KMS-11 (cell line): ENCODE data around the gene AGAP1.

Source experiments
- H2AFZ ChIP-seq: fragments of 200-600 bp; sonication (generic); 2 replicates; pipeline ENCODE4 v1.6.1; 2016; ENCODE audit warnings: antibody characterized with exemption, mixed run types, low read depth
- H3K27ac ChIP-seq: fragments of 200-600 bp; sonication (generic); 2 replicates; pipeline ENCODE4 v1.6.1; 2016; ENCODE audit warnings: mild to moderate bottlenecking, mixed run types
- H3K27me3 ChIP-seq: fragments of 200-600 bp; sonication (generic); 2 replicates; pipeline ENCODE4 v1.6.1; 2017; ENCODE audit warnings: mild to moderate bottlenecking, low read depth, mixed run types, moderate library complexity; ENCODE audit not compliant: insufficient read depth
- H3K36me3 ChIP-seq: fragments of 200-600 bp; sonication (generic); 2 replicates; pipeline ENCODE4 v1.6.1; 2017; ENCODE audit warnings: mild to moderate bottlenecking, mixed run types; ENCODE audit not compliant: insufficient read depth
- H3K4me1 ChIP-seq: fragments of 200-600 bp; sonication (generic); 2 replicates; pipeline ENCODE4 v1.6.1; 2016; ENCODE audit warnings: mild to moderate bottlenecking, low read depth, mixed run types; ENCODE audit not compliant: poor library complexity, severe bottlenecking
- H3K4me2 ChIP-seq: fragments of 200-600 bp; sonication (generic); 2 replicates; pipeline ENCODE4 v1.7.0; 2016; ENCODE audit warnings: mild to moderate bottlenecking, mixed run types
- H3K4me3 ChIP-seq: fragments of 200-600 bp; sonication (generic); IDR thresholded peaks from 2 replicates; pipeline ENCODE4 v1.6.1; 2017; ENCODE audit warnings: low read depth, low read length, mixed read lengths; ENCODE audit not compliant: insufficient read depth
- H3K79me2 ChIP-seq: fragments of 200-600 bp; sonication (generic); 2 replicates; pipeline ENCODE4 v1.6.1; 2016; ENCODE audit warnings: low read depth, mixed run types; ENCODE audit not compliant: insufficient read depth
- H3K9ac ChIP-seq: fragments of 200-600 bp; sonication (generic); 2 replicates; pipeline ENCODE4 v1.6.1; 2016; ENCODE audit warnings: mild to moderate bottlenecking, mixed run types
- H4K20me1 ChIP-seq: fragments of 200-600 bp; sonication (generic); 2 replicates; pipeline ENCODE4 v1.6.1; 2016; ENCODE audit warnings: mild to moderate bottlenecking, mixed run types; ENCODE audit not compliant: insufficient read depth
- TF ChIP-seq, protein P1 (sequence below): fragments of 200-600 bp; sonication (generic); conservative IDR thresholded peaks from 2 replicates; pipeline ENCODE4 v1.6.1; 2017; ENCODE audit warnings: low read depth, mild to moderate bottlenecking, antibody characterized with exemption, low read length, moderate library complexity, mixed read lengths

Gene AGAP1

GRCh38 chr2:235937526-235937925 lies 443.7 kb downstream of the AGAP1 start:
- no peaks in the 10 kb centered on the region for H3K79me2 ChIP-seq
- TF ChIP-seq, protein P1, sequence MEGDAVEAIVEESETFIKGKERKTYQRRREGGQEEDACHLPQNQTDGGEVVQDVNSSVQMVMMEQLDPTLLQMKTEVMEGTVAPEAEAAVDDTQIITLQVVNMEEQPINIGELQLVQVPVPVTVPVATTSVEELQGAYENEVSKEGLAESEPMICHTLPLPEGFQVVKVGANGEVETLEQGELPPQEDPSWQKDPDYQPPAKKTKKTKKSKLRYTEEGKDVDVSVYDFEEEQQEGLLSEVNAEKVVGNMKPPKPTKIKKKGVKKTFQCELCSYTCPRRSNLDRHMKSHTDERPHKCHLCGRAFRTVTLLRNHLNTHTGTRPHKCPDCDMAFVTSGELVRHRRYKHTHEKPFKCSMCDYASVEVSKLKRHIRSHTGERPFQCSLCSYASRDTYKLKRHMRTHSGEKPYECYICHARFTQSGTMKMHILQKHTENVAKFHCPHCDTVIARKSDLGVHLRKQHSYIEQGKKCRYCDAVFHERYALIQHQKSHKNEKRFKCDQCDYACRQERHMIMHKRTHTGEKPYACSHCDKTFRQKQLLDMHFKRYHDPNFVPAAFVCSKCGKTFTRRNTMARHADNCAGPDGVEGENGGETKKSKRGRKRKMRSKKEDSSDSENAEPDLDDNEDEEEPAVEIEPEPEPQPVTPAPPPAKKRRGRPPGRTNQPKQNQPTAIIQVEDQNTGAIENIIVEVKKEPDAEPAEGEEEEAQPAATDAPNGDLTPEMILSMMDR = no peak

GRCh38 chr2:235937936-235938335 lies 444.1 kb downstream of the AGAP1 start:
- Histone ChIP-seq H3K27ac (no peak overlapping the region), H3K36me3 (no peaks in the 10 kb centered on the region), H3K4me3 (no peak overlapping the region), H3K4me2 (no peak overlapping the region), H3K9ac (no peak overlapping the region), H2AFZ (no peak overlapping the region), H4K20me1 (no peaks in the 10 kb centered on the region), H3K79me2 (no peaks in the 10 kb centered on the region), H3K4me1 (no peaks in the 10 kb centered on the region), H3K27me3 (no peaks in the 10 kb centered on the region)
- TF ChIP-seq, protein P1 = no peak

More at GRCh38 chr2:235937526-235937925, 443.7 kb downstream of the AGAP1 start:
- Histone ChIP-seq H4K20me1 (no peaks in the 10 kb centered on the region), H3K9ac (no peak overlapping the region), H3K36me3 (no peaks in the 10 kb centered on the region), H3K27me3 (no peaks in the 10 kb centered on the region), H2AFZ (no peak overlapping the region), H3K4me1 (no peaks in the 10 kb centered on the region), H3K4me3 (no peak overlapping the region), H3K4me2 (no peak overlapping the region), H3K27ac (no peak overlapping the region)

GRCh38 chr2:235938611-235939010 lies 444.8 kb downstream of the AGAP1 start:
- Histone ChIP-seq H3K36me3 (no peaks in the 10 kb centered on the region), H3K4me3 (no peak overlapping the region), H3K4me1 (no peaks in the 10 kb centered on the region), H3K9ac (no peak overlapping the region), H3K79me2 (no peaks in the 10 kb centered on the region), H2AFZ (no peak overlapping the region), H3K4me2 (no peak overlapping the region), H4K20me1 (no peaks in the 10 kb centered on the region), H3K27me3 (no peaks in the 10 kb centered on the region), H3K27ac (no peak overlapping the region)
- TF ChIP-seq, protein P1 = no peak

- H3K4me2 ChIP-seq = no peak overlapping the region
- H3K27ac ChIP-seq = no peak overlapping the region
- no peak overlapping the region for H3K9ac ChIP-seq
- H3K79me2 ChIP-seq = no peaks in the 10 kb centered on the region
- TF ChIP-seq, protein P1 = no peak
- no peaks in the 10 kb centered on the region for H3K36me3 ChIP-seq
- no peak overlapping the region for H3K4me3 ChIP-seq
- H3K27me3 ChIP-seq = no peaks in the 10 kb centered on the region
- H3K4me1 ChIP-seq = no peaks in the 10 kb centered on the region
- H2AFZ ChIP-seq = no peak overlapping the region
- no peaks in the 10 kb centered on the region for H4K20me1 ChIP-seq
Observed at GRCh38 chr2:235939471-235939870, 445.6 kb downstream of the AGAP1 start.
